MM.1S (cell line): ENCODE results near the gene PLCB2.

Source experiments
- CTCF ChIP-seq: fragments of 300-600 bp; sonication (generic); IDR thresholded peaks from 2 replicates; pipeline ENCODE4 v1.5.1; 2016; ENCODE audit warnings: antibody characterized with exemption, low read length, mixed read lengths
- EZH2 ChIP-seq: fragments of 300-600 bp; sonication (generic); optimal IDR thresholded peaks from 2 replicates; pipeline ENCODE3; 2017; ENCODE audit warnings: low read depth, mild to moderate bottlenecking, antibody characterized with exemption, low read length, mixed read lengths

- no peak for TF ChIP-seq CTCF
- TF ChIP-seq EZH2 = no peak
These were observed 13.5 kb downstream of the PLCB2 start for GRCh38 chr15:40293905-40294895.
